MM.1S (cell line): ENCODE measurements around the gene SLC10A1.

Source experiments
- DNase-seq: peaks from one replicate; pipeline ENCODE4 v3.0.0-alpha.2; 2015
- H2AFZ ChIP-seq: fragments of 300-600 bp; sonication (generic); 2 replicates; pipeline ENCODE4 v1.6.0; 2016; ENCODE audit warnings: antibody characterized with exemption, low read length
- H3F3A ChIP-seq: fragments of 300-600 bp; sonication (generic); 2 replicates; pipeline ENCODE4 v1.6.1; 2016; ENCODE audit warnings: mild to moderate bottlenecking, antibody characterized with exemption, low read length, moderate library complexity, mixed read lengths; ENCODE audit not compliant: insufficient read depth
- H3K27ac ChIP-seq: fragments of 300-600 bp; sonication (generic); 2 replicates; pipeline ENCODE4 v1.5.1; 2016; ENCODE audit warnings: mild to moderate bottlenecking, low read length
- H3K27me3 ChIP-seq: fragments of 300-600 bp; sonication (generic); replicated peaks from 2 replicates; pipeline ENCODE4 v1.6.0; 2016; ENCODE audit warnings: low read length; ENCODE audit not compliant: insufficient read depth
- H3K36me3 ChIP-seq: fragments of 300-600 bp; sonication (generic); replicated peaks from 2 replicates; pipeline ENCODE4 v1.6.1; 2016; ENCODE audit warnings: mild to moderate bottlenecking, low read length, mixed read lengths; ENCODE audit not compliant: insufficient read depth
- H3K4me1 ChIP-seq: fragments of 300-600 bp; sonication (generic); 2 replicates; pipeline ENCODE4 v1.6.1; 2016; ENCODE audit warnings: low read length, mixed read lengths
- H3K4me2 ChIP-seq: fragments of 300-600 bp; sonication (generic); 2 replicates; pipeline ENCODE4 v1.6.0; 2016; ENCODE audit warnings: low read depth, low read length
- H3K4me3 ChIP-seq: fragments of 300-600 bp; sonication (generic); 2 replicates; pipeline ENCODE4 v1.5.1; 2016; ENCODE audit warnings: low read length, mixed read lengths
- H3K79me2 ChIP-seq: fragments of 300-600 bp; sonication (generic); 2 replicates; pipeline ENCODE4 v1.6.1; 2016; ENCODE audit warnings: mixed run types, low read length, mixed read lengths
- H3K9ac ChIP-seq: fragments of 300-600 bp; sonication (generic); 2 replicates; pipeline ENCODE4 v1.6.1; 2016; ENCODE audit warnings: low read length, mixed read lengths
- H3K9me2 ChIP-seq: fragments of 300-600 bp; sonication (generic); replicated peaks from 2 replicates; pipeline ENCODE4 v1.6.1; 2016; ENCODE audit warnings: mild to moderate bottlenecking, low read length, mixed read lengths; ENCODE audit not compliant: insufficient read depth
- H3K9me3 ChIP-seq: fragments of 300-600 bp; sonication (generic); replicated peaks from 2 replicates; pipeline ENCODE4 v1.6.1; 2016; ENCODE audit warnings: mild to moderate bottlenecking, low read length, mixed read lengths; ENCODE audit not compliant: insufficient read depth
- H4K20me1 ChIP-seq: fragments of 300-600 bp; sonication (generic); 2 replicates; pipeline ENCODE4 v1.6.1; 2016; ENCODE audit warnings: mild to moderate bottlenecking, low read length, moderate library complexity, mixed read lengths; ENCODE audit not compliant: insufficient read depth
- CTCF ChIP-seq: fragments of 300-600 bp; sonication (generic); IDR thresholded peaks from 2 replicates; pipeline ENCODE4 v1.5.1; 2016; ENCODE audit warnings: antibody characterized with exemption, low read length, mixed read lengths
- EZH2 ChIP-seq: fragments of 300-600 bp; sonication (generic); optimal IDR thresholded peaks from 2 replicates; pipeline ENCODE3; 2017; ENCODE audit warnings: low read depth, mild to moderate bottlenecking, antibody characterized with exemption, low read length, mixed read lengths
- EZH2phosphoT487 ChIP-seq: fragments of 300-600 bp; sonication (generic); IDR thresholded peaks from 2 replicates; pipeline ENCODE4 v1.6.1; 2018; ENCODE audit warnings: antibody characterized with exemption, low read length

Gene SLC10A1

DNA sequence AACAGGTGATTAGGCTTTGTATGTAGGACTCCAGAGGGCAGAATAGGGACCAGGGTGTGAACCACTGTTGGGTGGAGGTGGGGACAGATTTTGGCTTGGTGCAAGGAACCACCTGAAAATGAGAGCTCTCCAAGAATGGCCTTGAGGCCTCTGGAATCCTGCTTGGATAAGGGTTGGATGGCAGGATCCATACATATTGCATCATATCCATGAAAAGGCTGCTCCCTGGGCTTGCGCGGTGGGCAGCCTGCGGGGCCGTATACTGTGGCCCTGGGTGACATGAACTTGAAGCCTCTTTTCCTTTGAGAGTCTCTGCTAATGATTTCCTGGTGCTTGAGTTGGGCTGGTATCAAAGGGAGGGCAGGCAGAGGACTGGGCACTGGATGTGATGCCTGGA lies 1.3 kb upstream of the SLC10A1 start:
- H3K27me3 ChIP-seq, result no peaks in the 10 kb centered on the region
- H3K36me3 ChIP-seq, result no peaks in the 10 kb centered on the region
- H2AFZ ChIP-seq, result no peak overlapping the region
- no peaks in the 10 kb centered on the region for H3K9me2 ChIP-seq
- no peak overlapping the region for H3K4me3 ChIP-seq
- H4K20me1 ChIP-seq, result no peaks in the 10 kb centered on the region
- H3K4me2 ChIP-seq, result no peak overlapping the region
- H3K9me3 ChIP-seq, result no peaks in the 10 kb centered on the region
- DNase-seq, result no peak
- no peaks in the 10 kb centered on the region for H3K79me2 ChIP-seq
- TF ChIP-seq CTCF, result no peak
- no peak for TF ChIP-seq EZH2
- TF ChIP-seq EZH2phosphoT487, result no peak
- H3K27ac ChIP-seq, result no peak overlapping the region
- H3K9ac ChIP-seq, result no peak overlapping the region
- no peaks in the 10 kb centered on the region for H3F3A ChIP-seq
- no peaks in the 10 kb centered on the region for H3K4me1 ChIP-seq

DNA sequence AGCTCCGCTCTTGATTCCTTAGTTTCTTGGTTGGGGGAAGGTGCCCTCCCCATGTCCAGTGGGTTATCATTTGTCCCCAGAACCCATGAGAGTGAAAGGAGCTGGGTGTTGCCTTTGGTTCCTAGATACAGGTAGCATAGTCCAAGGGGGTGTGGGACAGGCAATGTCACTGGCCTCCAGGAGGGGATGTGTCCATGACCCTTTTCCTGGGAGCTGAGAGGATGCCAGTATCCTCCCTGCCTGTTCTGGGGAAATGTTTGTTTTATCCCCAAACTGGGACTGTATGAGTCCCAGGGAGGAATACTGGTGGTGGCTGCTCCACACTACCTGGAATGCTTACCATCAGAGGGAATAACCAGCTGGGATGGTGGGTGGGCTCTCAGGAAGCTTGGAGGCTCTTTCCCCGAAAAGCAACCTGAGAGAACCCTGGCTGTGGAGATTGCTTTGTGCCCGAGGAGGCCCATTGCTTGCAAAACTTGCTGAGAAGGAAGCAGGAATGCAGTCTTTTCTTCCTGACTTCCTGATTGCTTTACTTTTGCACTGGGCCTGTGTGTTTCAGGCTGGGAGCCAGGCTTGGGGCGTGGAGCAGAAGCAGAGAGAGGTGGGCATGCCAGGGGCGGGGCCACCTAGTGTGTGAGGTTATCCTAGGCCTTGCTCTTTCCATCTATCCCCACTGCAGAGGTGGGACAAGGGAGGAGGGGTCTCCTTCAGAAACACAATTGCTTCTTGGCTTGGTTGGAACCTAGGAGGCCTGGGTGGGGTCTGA lies 715 bp upstream of the SLC10A1 start:
- Histone ChIP-seq H3K4me2 (no peak overlapping the region), H2AFZ (no peak overlapping the region), H3K27ac (no peak overlapping the region), H3K4me3 (no peak overlapping the region), H4K20me1 (no peaks in the 10 kb centered on the region), H3K27me3 (no peaks in the 10 kb centered on the region), H3K4me1 (no peaks in the 10 kb centered on the region), H3K9me2 (no peaks in the 10 kb centered on the region), H3K79me2 (no peaks in the 10 kb centered on the region), H3K9ac (no peak overlapping the region), H3F3A (no peaks in the 10 kb centered on the region), H3K36me3 (no peaks in the 10 kb centered on the region), H3K9me3 (no peaks in the 10 kb centered on the region)
- no peak for DNase-seq
- TF ChIP-seq CTCF (no peak), EZH2phosphoT487 (no peak), EZH2 (no peak)

GRCh38 chr14:69795691-69796090 lies 1.4 kb downstream of the SLC10A1 start:
- H3K36me3 ChIP-seq, result no peaks in the 10 kb centered on the region
- peaks cover 3% of the 10 kb centered on the region; the same call in 1 of the 2 replicates for H3F3A ChIP-seq
- no peak for TF ChIP-seq CTCF
- no peak for TF ChIP-seq EZH2phosphoT487
- H3K27me3 ChIP-seq, result no peaks in the 10 kb centered on the region
- H3K9me3 ChIP-seq, result no peaks in the 10 kb centered on the region
- no peaks in the 10 kb centered on the region for H3K79me2 ChIP-seq
- H4K20me1 ChIP-seq, result no peaks in the 10 kb centered on the region
- DNase-seq, result no peak
- H3K4me3 ChIP-seq, result no peak overlapping the region
- H2AFZ ChIP-seq, result no peak overlapping the region
- no peaks in the 10 kb centered on the region for H3K9me2 ChIP-seq
- no peak overlapping the region for H3K9ac ChIP-seq
- no peaks in the 10 kb centered on the region for H3K4me1 ChIP-seq
- no peak overlapping the region for H3K4me2 ChIP-seq
- no peak overlapping the region for H3K27ac ChIP-seq
